G401.6 (cell line): ENCODE data around the gene PTPRC.
"Not testable (repeated sequence)": the region's sequence is repeated elsewhere in the genome, so short reads cannot be mapped to it uniquely, and the experiment has no call there.

Experiments used
- FAIRE-seq: peaks from 2 replicates; lab custom pipeline; 2012; peaks lifted over from hg19 to GRCh38; lab: Jason Lieb, UNC

The PTPRC gene, protein sequence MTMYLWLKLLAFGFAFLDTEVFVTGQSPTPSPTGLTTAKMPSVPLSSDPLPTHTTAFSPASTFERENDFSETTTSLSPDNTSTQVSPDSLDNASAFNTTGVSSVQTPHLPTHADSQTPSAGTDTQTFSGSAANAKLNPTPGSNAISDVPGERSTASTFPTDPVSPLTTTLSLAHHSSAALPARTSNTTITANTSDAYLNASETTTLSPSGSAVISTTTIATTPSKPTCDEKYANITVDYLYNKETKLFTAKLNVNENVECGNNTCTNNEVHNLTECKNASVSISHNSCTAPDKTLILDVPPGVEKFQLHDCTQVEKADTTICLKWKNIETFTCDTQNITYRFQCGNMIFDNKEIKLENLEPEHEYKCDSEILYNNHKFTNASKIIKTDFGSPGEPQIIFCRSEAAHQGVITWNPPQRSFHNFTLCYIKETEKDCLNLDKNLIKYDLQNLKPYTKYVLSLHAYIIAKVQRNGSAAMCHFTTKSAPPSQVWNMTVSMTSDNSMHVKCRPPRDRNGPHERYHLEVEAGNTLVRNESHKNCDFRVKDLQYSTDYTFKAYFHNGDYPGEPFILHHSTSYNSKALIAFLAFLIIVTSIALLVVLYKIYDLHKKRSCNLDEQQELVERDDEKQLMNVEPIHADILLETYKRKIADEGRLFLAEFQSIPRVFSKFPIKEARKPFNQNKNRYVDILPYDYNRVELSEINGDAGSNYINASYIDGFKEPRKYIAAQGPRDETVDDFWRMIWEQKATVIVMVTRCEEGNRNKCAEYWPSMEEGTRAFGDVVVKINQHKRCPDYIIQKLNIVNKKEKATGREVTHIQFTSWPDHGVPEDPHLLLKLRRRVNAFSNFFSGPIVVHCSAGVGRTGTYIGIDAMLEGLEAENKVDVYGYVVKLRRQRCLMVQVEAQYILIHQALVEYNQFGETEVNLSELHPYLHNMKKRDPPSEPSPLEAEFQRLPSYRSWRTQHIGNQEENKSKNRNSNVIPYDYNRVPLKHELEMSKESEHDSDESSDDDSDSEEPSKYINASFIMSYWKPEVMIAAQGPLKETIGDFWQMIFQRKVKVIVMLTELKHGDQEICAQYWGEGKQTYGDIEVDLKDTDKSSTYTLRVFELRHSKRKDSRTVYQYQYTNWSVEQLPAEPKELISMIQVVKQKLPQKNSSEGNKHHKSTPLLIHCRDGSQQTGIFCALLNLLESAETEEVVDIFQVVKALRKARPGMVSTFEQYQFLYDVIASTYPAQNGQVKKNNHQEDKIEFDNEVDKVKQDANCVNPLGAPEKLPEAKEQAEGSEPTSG (N-terminal part only)

GRCh38 chr1:198638894-198639635 is at the start of gene PTPRC:
PTPRC (plus strand) TSS chr1:198639040; CDS start chr1:198639269, 229 bp downstream.
- FAIRE-seq, result no peak

DNA sequence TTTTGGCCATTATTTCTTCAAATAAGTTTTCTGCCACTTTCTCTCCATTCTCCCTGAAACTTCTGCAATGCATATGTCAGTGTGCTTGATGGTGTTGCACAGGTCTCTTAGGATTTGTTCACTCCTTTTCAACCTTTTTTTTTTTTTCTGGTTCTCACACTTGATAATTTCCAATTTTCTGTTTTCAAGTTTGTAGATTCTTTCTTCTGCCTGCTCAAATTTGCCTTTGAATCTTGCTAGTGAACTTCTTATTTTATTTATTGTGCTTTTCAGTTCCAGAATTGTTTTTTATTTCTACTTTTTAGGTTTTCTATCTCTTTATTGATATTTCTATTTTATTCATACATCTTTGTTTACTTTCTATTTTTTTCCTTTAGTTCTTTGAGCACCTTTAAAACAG is 48.4 kb upstream of the PTPRC start:
- FAIRE-seq, result no peak

GRCh38 chr1:198595765-198596164 is 43.1 kb upstream of the PTPRC start:
- no peak for FAIRE-seq

DNA sequence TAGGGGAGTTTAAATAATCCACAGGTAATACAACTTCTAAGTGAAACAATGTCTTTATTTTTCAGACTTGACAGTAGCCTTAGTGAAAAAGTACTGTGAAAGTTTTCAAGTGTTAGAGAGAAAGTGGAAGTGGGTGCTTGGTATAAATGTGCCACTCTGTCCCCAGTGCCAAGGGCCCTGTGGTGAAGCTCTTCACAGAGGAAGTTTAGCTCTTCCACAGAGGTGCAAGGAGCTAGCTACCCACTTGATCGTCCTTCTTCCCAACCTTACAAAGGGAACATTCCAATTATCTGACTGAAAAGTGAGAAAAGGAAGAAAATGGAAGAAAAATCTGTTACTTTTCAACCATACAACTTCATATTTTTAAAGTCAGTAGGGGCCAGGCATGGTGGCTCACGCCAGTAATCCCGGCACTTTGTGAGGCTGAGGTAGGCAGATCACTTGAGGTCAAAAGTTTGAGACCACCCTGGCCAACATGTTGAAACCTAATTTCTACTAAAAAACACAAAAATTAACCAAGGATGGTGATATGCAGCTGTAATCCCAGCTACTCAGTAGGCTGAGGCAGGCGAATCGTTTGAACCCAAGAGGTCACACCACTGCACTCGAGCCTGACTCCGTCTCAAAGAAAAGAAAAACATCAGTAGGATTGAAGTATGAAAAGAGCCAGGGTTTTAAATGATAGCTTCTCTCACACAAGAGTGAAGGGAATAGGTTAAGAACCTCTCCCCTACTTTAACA is 41.0 kb upstream of the PTPRC start:
- FAIRE-seq, result no peak

DNA sequence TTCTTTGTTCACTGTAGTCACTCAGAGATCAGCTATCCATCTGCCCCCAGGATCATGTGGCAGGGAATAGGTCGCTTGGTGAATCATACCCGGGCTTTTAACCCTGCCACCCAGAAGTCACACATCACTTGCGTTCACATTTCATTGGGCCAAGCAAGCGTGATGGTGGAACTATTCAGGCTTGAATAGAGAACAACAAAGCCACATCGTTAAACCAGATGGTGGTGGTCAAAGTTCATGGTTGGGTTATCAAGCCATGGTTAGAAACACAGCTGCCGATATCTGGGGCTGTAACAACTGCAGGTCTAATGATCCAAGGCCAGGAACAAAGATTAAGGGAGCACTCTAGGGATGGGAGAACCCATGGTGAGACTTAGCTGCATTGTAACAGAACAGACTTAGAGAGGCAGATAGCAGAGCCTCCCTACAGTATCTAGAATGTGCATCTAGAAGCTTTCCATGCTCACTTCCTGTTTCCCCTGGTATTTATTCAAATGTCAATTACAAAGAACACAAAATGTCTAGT is 40.0 kb upstream of the PTPRC start:
- FAIRE-seq, result no peak

DNA sequence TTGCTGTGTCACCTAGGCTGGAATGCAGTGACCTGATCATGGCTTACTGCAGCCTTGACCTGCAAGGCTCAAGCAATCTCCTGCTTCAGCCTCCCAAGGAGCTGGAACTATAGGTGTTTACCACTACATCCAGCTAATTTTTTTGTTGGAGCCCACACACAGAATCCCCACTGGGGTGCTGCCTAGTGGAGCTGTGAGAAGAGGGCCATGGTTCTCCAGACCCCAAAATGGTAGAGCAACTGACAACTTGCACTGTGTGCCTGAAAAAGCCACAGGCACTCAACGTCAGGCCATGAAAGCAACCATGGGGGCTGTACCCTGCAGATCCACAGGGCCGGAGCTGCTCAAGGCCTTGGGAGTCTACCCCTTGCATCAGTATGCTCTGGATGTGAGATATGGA is 39.1 kb upstream of the PTPRC start:
- no peak for FAIRE-seq

DNA sequence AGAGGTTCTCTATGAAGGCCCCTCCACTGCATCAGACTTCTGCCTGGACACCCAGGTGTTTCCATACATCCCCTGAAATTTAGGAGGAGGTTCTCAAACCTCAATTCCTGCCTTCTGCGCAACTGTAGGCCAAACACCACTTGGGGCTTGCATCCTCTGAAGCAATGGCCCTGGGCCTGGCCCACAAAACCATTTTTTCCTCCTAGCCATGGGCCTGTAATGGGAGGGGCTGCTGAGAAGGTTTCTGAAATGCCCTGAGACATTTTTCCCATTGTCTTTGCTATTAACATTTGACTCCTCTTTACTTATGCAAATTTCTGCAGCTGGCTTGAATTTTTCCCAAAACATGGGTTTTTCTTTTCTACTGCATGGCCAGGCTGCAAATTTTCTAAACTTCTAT is 37.9 kb upstream of the PTPRC start:
- no peak for FAIRE-seq

GRCh38 chr1:198601310-198601709 is 37.5 kb upstream of the PTPRC start:
- not testable (repeated sequence) for FAIRE-seq

GRCh38 chr1:198601936-198602889 is 36.6 kb upstream of the PTPRC start:
- FAIRE-seq, result no peak

DNA sequence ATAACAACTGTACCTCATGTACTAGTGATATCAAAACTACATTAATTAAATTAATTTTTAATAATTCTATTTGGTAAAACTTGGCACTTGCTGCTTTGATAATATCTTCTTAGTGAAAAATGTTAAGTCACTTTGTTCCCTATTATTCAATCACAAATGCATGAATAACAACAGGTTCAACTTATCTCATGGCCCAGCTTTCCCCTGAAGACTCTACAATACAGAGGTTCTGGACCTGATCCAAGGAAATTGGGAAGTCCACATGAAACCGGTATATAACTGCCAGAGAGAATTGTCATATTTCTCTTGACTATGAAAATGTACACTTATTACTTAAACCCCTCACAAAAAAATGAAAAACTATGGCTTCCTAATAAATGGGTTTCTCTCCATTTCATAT is 33.9 kb upstream of the PTPRC start:
- no peak for FAIRE-seq

- FAIRE-seq, result no peak
These were observed 33.4 kb upstream of the PTPRC start for GRCh38 chr1:198605406-198605805.

DNA sequence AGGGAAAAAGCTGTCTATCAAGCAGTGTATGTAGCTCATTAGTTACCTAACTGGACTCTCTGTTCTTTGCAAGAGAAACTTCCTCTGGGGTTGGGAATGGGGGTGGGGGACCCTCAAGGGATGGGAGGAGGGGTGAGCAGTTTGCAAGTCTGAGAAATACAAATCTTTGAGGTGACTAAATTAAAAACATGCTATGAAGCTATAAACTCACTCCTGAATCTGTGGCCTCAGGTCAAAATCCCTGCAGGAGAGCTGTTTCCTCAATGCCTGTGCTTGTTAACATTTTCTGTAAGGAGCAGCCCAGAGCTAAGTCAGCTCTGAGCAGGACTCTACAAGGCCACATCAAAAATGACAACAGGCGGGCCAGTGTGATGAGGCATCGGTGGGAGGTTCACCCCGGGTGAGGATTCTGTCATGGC is 32.8 kb upstream of the PTPRC start:
- FAIRE-seq, result no peak

- FAIRE-seq, result no peak
These were observed 31.1 kb upstream of the PTPRC start for GRCh38 chr1:198607714-198608113.

GRCh38 chr1:198610362-198610761 is 28.5 kb upstream of the PTPRC start:
- FAIRE-seq, result no peak

DNA sequence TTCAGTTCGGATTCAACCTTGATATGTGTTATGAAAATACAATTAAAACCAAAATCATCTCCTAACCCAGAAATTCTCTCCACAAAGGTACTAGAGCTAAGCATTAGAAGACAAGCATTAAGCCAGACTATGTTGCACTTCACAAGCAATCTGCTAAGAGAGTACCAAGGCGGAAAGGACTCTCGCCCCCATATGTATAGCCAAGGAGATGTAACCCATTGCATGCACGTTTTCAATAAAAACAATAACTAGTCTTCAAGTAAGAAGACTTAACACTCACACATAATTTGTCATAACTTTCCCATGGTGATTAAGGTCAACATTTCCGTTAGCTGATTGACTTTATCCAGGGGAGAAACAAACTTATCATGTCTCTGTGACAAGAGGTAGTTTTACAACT is 27.6 kb upstream of the PTPRC start:
- no peak for FAIRE-seq

- no peak for FAIRE-seq
These were observed 26.2 kb upstream of the PTPRC start for GRCh38 chr1:198612471-198613260.

DNA sequence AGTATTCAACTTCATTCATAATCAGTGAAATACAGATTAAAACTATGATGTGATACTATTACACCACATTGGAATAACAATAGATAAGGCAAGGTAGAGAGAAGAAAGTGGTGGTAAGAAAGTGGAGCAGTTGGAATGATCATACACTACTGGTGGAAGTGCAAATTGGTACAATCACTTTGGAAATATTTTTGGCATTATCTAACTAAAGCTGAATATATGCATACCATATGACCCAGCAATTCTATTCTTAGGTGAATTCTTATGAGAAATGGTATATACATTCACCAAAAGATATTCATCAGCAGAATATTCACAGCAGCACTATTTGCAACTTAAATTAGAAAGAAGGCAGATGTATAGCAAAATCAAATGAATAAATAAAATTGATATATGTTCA is 21.4 kb upstream of the PTPRC start:
- FAIRE-seq, result no peak

DNA sequence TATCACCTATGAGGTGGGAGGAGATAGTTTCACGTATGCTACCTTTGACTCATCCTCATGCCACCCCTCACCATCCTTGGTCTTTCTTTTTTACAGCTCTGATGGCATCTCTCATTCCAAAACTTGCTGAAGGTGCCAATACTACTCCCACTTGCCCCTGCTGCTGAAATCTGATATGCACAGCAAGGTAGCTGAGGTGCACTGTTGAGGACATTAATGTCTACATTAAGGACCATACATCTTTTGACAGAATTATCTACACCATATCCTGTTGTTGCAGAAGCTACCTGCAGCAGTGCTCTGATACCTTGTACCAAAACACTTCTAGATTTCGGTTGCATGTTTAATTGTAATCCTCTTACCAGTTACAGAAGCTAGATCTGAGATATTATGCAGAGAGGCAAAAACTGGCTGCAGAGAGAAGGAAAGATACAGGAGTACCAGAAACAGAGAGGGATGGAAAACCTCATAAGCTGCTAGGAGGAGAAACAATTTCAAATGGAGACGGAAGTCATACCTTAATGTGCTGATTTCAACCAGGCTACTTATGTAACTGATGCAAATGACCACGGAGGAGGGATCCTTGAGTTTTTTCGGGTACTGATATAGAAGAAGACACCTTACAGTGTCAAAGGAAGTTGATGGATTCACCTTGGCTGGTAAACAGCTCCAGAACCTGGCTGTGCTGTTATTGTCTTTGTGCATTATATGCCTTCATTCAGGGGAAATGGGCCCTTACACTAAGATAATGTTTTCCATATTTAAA is 19.3 kb upstream of the PTPRC start:
- no peak for FAIRE-seq
